SK-N-SH (cell line): ENCODE results near the gene DNTT. TPM values are rescaled to one million over a fixed set of nuclear protein-coding genes. Genes with fewer than 3 reads are reported as not detected.

Source experiments
- CTCF ChIA-PET: fragments of 300-600, 350-600 bp; formaldehyde crosslinking; extraction: SDS; loops from one replicate; lab custom pipeline; 2021; lab: Yijun Ruan, JAX
- POLR2A ChIA-PET: fragments of 350-600 bp; sonication (Branson Sonifier 250); formaldehyde crosslinking; extraction: SDS; loops from one replicate; lab custom pipeline; 2020; ENCODE audit warnings: antibody characterized with exemption, inconsistent platforms; lab: Yijun Ruan, JAX
- DNase-seq: peaks from one replicate; pipeline ENCODE4 v3.0.0; 2012
- H2AFZ ChIP-seq: fragments of 200-600 bp; sonication (generic); 2 replicates; pipeline ENCODE4 v1.8.1; 2016; ENCODE audit warnings: antibody characterized with exemption, mild to moderate bottlenecking, low read depth
- H3F3A ChIP-seq: fragments of 200-600 bp; sonication (generic); replicated peaks from 2 replicates; pipeline ENCODE3; 2016; ENCODE audit warnings: antibody characterized with exemption, mild to moderate bottlenecking; ENCODE audit not compliant: insufficient read depth
- H3K27ac ChIP-seq, 2 experiments: fragments of 200-500 bp in 1 of 2; fragments of 200-600 bp in 1 of 2; sonication (Bioruptor generic) in 1 of 2; sonication (generic), shearing (Covaris generic) in 1 of 2; 2 replicates each; pipeline versions ENCODE4 v1.5.1 to v1.6.1; 2014 to 2016; ENCODE audit warnings: low read depth in 2 of 2, inconsistent platforms in 1 of 2, low read length in 1 of 2, mild to moderate bottlenecking in 1 of 2, mixed read lengths in 1 of 2
- H3K27me3 ChIP-seq: fragments of 200-600 bp; sonication (generic), shearing (Covaris generic); 2 replicates; pipeline ENCODE4 v1.6.1; 2016; ENCODE audit warnings: mixed run types; ENCODE audit not compliant: insufficient read depth
- H3K36me3 ChIP-seq, 2 experiments: fragments of 200-500 bp in 1 of 2; fragments of 200-600 bp in 1 of 2; sonication (Bioruptor generic) in 1 of 2; sonication (generic) in 1 of 2; replicated peaks in 1 of 2; 2 replicates each; pipeline versions ENCODE3 to v1.5.1; 2014 to 2016; ENCODE audit warnings: low read length in 1 of 2, mild to moderate bottlenecking in 1 of 2; ENCODE audit not compliant: insufficient read depth in 2 of 2, control insufficient read depth in 1 of 2
- H3K4me1 ChIP-seq, 2 experiments: fragments of 200-500 bp in 1 of 2; fragments of 200-600 bp in 1 of 2; sonication (Bioruptor generic) in 1 of 2; sonication (generic), shearing (Covaris generic) in 1 of 2; 2 replicates each; pipeline versions ENCODE4 v1.5.1 to v1.6.1; 2014 to 2016; ENCODE audit warnings: low read depth in 1 of 2, low read length in 1 of 2, mixed run types in 1 of 2; ENCODE audit not compliant: insufficient read depth in 2 of 2, control insufficient read depth in 1 of 2
- H3K4me2 ChIP-seq: fragments of 200-600 bp; sonication (generic), shearing (Covaris generic); 2 replicates; pipeline ENCODE4 v1.6.1; 2017; ENCODE audit warnings: mixed run types
- H3K4me3 ChIP-seq, 2 experiments: fragments of 200-500 bp in 1 of 2; fragments of 200-600 bp in 1 of 2; sonication (Bioruptor generic) in 1 of 2; sonication (generic), shearing (Covaris generic) in 1 of 2; 2 replicates each; pipeline versions ENCODE4 v1.5.1 to v1.8.1; 2014 to 2016; ENCODE audit warnings: low read depth in 2 of 2, inconsistent platforms in 1 of 2, low read length in 1 of 2, mild to moderate bottlenecking in 1 of 2, mixed read lengths in 1 of 2, moderate library complexity in 1 of 2
- H3K79me2 ChIP-seq: fragments of 200-600 bp; sonication (generic); 2 replicates; pipeline ENCODE4 v1.8.1; 2017; ENCODE audit warnings: mild to moderate bottlenecking; ENCODE audit not compliant: insufficient read depth
- H3K9ac ChIP-seq: fragments of 200-600 bp; sonication (generic); 2 replicates; pipeline ENCODE4 v1.6.1; 2017; ENCODE audit warnings: mixed run types
- H3K9me2 ChIP-seq: fragments of 200-600 bp; sonication (generic); 2 replicates; pipeline ENCODE4 v1.6.1; 2017; ENCODE audit warnings: mixed run types
- H3K9me3 ChIP-seq: fragments of 200-600 bp; sonication (generic); 2 replicates; pipeline ENCODE4 v1.6.1; 2017; ENCODE audit warnings: mixed run types, mild to moderate bottlenecking, moderate library complexity
- H4K20me1 ChIP-seq: fragments of 200-600 bp; sonication (generic); 2 replicates; pipeline ENCODE4 v1.6.1; 2017; ENCODE audit warnings: mild to moderate bottlenecking, mixed run types; ENCODE audit not compliant: insufficient read depth
- CHD2 ChIP-seq: fragments of 150-350 bp; IDR thresholded peaks from 2 replicates; pipeline ENCODE4 v1.6.1; 2018; ENCODE audit warnings: low read length; ENCODE audit not compliant: partially characterized antibody
- ELF1 ChIP-seq: IDR thresholded peaks from 2 replicates; pipeline ENCODE4 v1.4.0; 2012
- FOXM1 ChIP-seq: IDR thresholded peaks from 2 replicates; pipeline ENCODE4 v1.4.0; 2012; ENCODE audit warnings: low read depth, mild to moderate bottlenecking
- IRF3 ChIP-seq: fragments of 150-350 bp; IDR thresholded peaks from 2 replicates; pipeline ENCODE4 v1.6.1; 2016; ENCODE audit warnings: mild to moderate bottlenecking, low read depth, low read length
- JUND ChIP-seq: IDR thresholded peaks from 2 replicates; pipeline ENCODE4 v1.4.0; 2012
- MEF2A ChIP-seq: IDR thresholded peaks from 2 replicates; pipeline ENCODE4 v1.4.0; 2012; ENCODE audit warnings: low read depth, borderline replicate concordance
- MXI1 ChIP-seq: IDR thresholded peaks from 2 replicates; pipeline ENCODE4 v1.6.1; 2012; ENCODE audit warnings: mild to moderate bottlenecking, low read depth, low read length, improper control_type of control experiment
- NFIC ChIP-seq: IDR thresholded peaks from 2 replicates; pipeline ENCODE4 v1.4.0; 2012; ENCODE audit warnings: borderline replicate concordance
- NRF1 ChIP-seq: IDR thresholded peaks from 2 replicates; pipeline ENCODE4 v1.6.1; 2012; ENCODE audit warnings: low read depth, mild to moderate bottlenecking, low read length
- RAD21 ChIP-seq: IDR thresholded peaks from 2 replicates; pipeline ENCODE4 v1.6.1; 2012; ENCODE audit warnings: mild to moderate bottlenecking, low read length
- RCOR1 ChIP-seq: fragments of 150-350 bp; IDR thresholded peaks from 2 replicates; pipeline ENCODE4 v1.6.1; 2017; ENCODE audit warnings: antibody characterized with exemption, low read length
- RFX5 ChIP-seq: IDR thresholded peaks from 2 replicates; pipeline ENCODE4 v1.6.1; 2012; ENCODE audit warnings: mild to moderate bottlenecking, improper control_type of control experiment, low read length
- SIN3A ChIP-seq: IDR thresholded peaks from 2 replicates; pipeline ENCODE4 v1.6.1; 2012; ENCODE audit warnings: low read depth, mild to moderate bottlenecking, low read length, moderate library complexity, borderline replicate concordance
- YY1 ChIP-seq: IDR thresholded peaks from 2 replicates; pipeline ENCODE4 v1.4.0; 2012; ENCODE audit warnings: low read depth, mild to moderate bottlenecking
- ZBTB33 ChIP-seq: IDR thresholded peaks from 2 replicates; pipeline ENCODE4 v1.4.0; 2012; ENCODE audit warnings: low read depth, borderline replicate concordance
- WGBS: methylation state at CpG from one replicate; pipeline ENCODE4 v1.1.6; 2017; ENCODE audit warnings: low lambda C conversion rate; 5-methylcytosine and 5-hydroxymethylcytosine counted together
- polyA plus RNA-seq, 3 experiments: library from polyadenylated mRNA; depleted of rRNA; stranded (reverse); fragments of >200 nt; gene quantifications; 2 replicates each; pipeline ENCODE4 v1.2.3, GENCODE V29; 2012
- TF ChIP-seq, protein P1 (sequence below): fragments of 150-350 bp; IDR thresholded peaks from 2 replicates; pipeline ENCODE4 v1.6.1; 2017; ENCODE audit warnings: antibody characterized with exemption, low read length, low read depth, borderline replicate concordance
- TF ChIP-seq, protein P2 (sequence below): IDR thresholded peaks from 2 replicates; pipeline ENCODE4; 2012

Gene DNTT
- polyA plus RNA-seq, 1 of the 3 experiments (the other 2 are of a cell fraction): not detected

GRCh38 chr10:96285331-96285752 lies 18.9 kb upstream of the DNTT start:
- no peaks in the 10 kb centered on the region for H3K79me2 ChIP-seq
- CTCF ChIA-PET: interaction anchor here (0.9 to 2.8 kb wide), 5 partner anchors 8 to 268 kb away, joined by 3 to 15 read pairs (median 5); no protein-coding TSS in a partner anchor
- no peaks in the 10 kb centered on the region for H4K20me1 ChIP-seq
- no peak overlapping the region for H2AFZ ChIP-seq
- H3K4me2 ChIP-seq: no peak overlapping the region
- H3K4me3 ChIP-seq: no peak overlapping the region
- no peaks in the 10 kb centered on the region for H3K27me3 ChIP-seq
- peaks cover 0 to 2% of the 10 kb centered on the region in 2 experiments; a peak in 2 of 4 replicates for H3K4me1 ChIP-seq
- no peaks in the 10 kb centered on the region for H3K9me2 ChIP-seq
- no peaks in the 10 kb centered on the region for H3F3A ChIP-seq
- POLR2A ChIA-PET: no interaction called here
- H3K9ac ChIP-seq: no peak overlapping the region
- no peak overlapping the region for H3K27ac ChIP-seq
- H3K36me3 ChIP-seq: no peaks in the 10 kb centered on the region
- 55% methylated on average over 6 of the region's 8 CpGs for WGBS
- DNase-seq: no peak
- TF ChIP-seq RCOR1: no peak
- TF ChIP-seq ZBTB33: no peak
- TF ChIP-seq MXI1: no peak
- TF ChIP-seq SIN3A: no peak
- no peak for TF ChIP-seq MEF2A
- TF ChIP-seq RAD21: no peak
- TF ChIP-seq FOXM1: no peak
- no peak for TF ChIP-seq IRF3
- no peak for TF ChIP-seq CHD2
- no peak for TF ChIP-seq NFIC
- no peak for TF ChIP-seq JUND
- TF ChIP-seq YY1: no peak
- TF ChIP-seq ELF1: no peak
- TF ChIP-seq, protein P1, sequence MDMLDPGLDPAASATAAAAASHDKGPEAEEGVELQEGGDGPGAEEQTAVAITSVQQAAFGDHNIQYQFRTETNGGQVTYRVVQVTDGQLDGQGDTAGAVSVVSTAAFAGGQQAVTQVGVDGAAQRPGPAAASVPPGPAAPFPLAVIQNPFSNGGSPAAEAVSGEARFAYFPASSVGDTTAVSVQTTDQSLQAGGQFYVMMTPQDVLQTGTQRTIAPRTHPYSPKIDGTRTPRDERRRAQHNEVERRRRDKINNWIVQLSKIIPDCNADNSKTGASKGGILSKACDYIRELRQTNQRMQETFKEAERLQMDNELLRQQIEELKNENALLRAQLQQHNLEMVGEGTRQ: no peak
- TF ChIP-seq NRF1: no peak
- no peak for TF ChIP-seq RFX5
- TF ChIP-seq, protein P2, sequence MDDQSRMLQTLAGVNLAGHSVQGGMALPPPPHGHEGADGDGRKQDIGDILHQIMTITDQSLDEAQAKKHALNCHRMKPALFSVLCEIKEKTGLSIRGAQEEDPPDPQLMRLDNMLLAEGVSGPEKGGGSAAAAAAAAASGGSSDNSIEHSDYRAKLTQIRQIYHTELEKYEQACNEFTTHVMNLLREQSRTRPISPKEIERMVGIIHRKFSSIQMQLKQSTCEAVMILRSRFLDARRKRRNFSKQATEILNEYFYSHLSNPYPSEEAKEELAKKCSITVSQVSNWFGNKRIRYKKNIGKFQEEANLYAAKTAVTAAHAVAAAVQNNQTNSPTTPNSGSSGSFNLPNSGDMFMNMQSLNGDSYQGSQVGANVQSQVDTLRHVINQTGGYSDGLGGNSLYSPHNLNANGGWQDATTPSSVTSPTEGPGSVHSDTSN: no peak
- H3K9me3 ChIP-seq: no peaks in the 10 kb centered on the region
